ENCODE data around the gene ARSI. TPM values are rescaled to one million over a fixed set of nuclear protein-coding genes. Genes with fewer than 3 reads are reported as not detected.
"Not testable (repeated sequence)": the region's sequence is repeated elsewhere in the genome, so short reads cannot be mapped to it uniquely, and the experiment has no call there.

ARSI gene
- total RNA-seq, 2 donors from 2014 or later = 0.26 TPM; not detected in 1

DNA sequence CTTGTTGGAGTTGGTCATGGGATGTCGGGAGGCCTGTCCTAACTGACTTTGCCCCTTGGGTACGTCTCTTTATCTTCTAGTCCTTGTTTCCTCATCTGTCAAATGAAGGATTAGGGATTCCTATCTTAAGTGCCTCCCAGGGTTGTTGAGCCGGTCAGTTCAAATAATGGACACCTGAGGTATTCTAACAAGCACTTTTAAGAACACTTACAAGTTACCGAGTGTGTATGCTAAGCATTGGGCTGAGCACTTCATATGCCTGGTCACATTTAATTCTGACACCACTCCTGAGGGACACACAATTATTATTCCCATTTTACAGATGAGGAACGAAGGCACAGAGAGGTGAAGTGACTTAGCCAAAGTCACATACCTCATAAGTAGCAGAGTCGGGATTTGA is 50.2 kb downstream of the ARSI start:
- Histone ChIP-seq H3K9me3 (no peaks in the 10 kb centered on the region), H3K36me3 (replicated peaks in 1 of 2; ENCODE audit: insufficient read depth in 1 of 2, low read depth in 2 of 2) (no peaks in the 10 kb centered on the region), H3K4me1 (no peaks in the 10 kb centered on the region), H3K4me3 (no peak overlapping the region), H3K27me3 (no peaks in the 10 kb centered on the region), H3K27ac (no peak overlapping the region)
- DNase-seq (no peak), ATAC-seq (no peak)
- intact Hi-C loops (cut with DNase I) = no loop called here
- 90% methylated on average over 6 of the region's 6 CpGs for WGBS, 2 donors
- TF ChIP-seq, protein P1, sequence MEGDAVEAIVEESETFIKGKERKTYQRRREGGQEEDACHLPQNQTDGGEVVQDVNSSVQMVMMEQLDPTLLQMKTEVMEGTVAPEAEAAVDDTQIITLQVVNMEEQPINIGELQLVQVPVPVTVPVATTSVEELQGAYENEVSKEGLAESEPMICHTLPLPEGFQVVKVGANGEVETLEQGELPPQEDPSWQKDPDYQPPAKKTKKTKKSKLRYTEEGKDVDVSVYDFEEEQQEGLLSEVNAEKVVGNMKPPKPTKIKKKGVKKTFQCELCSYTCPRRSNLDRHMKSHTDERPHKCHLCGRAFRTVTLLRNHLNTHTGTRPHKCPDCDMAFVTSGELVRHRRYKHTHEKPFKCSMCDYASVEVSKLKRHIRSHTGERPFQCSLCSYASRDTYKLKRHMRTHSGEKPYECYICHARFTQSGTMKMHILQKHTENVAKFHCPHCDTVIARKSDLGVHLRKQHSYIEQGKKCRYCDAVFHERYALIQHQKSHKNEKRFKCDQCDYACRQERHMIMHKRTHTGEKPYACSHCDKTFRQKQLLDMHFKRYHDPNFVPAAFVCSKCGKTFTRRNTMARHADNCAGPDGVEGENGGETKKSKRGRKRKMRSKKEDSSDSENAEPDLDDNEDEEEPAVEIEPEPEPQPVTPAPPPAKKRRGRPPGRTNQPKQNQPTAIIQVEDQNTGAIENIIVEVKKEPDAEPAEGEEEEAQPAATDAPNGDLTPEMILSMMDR (IDR thresholded peaks at IDR 0.05) = no peak
- no peak for TF ChIP-seq POLR2A (IDR thresholded peaks at IDR 0.05)

DNA sequence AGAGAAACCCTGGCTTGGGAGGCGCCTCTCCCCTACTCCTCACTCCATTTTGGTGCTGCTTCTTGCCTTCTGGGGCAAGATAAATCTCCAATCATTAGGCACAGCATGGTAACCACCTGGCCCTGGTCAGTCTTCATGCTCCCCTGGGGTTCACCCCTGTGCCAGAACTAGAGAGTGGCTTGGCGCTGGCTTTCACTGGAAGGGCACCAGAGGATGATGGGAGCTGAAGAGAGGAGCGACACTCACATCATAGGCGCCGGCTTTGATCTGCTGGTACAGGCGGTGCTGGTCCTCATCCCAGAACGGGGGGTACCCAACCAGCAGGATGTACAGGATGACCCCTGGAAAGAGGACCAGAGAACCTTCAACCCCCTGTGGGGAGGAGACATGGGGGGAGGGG is 51.2 kb downstream of the ARSI start:
- DNase-seq (no peak), ATAC-seq (no peak)
- Histone ChIP-seq H3K36me3 (replicated peaks in 1 of 2; ENCODE audit: insufficient read depth in 1 of 2, low read depth in 2 of 2) (no peaks in the 10 kb centered on the region), H3K27ac (no peak overlapping the region), H3K27me3 (no peaks in the 10 kb centered on the region), H3K4me3 (no peak overlapping the region), H3K4me1 (no peaks in the 10 kb centered on the region), H3K9me3 (no peaks in the 10 kb centered on the region)
- TF ChIP-seq POLR2A (IDR thresholded peaks at IDR 0.05) = no peak
- TF ChIP-seq, protein P1 (IDR thresholded peaks at IDR 0.05) = no peak
- WGBS, 2 donors = 88 to 92% methylated on average over 7 of the region's 7 CpGs
- intact Hi-C loops (cut with DNase I) = no loop called here

DNA sequence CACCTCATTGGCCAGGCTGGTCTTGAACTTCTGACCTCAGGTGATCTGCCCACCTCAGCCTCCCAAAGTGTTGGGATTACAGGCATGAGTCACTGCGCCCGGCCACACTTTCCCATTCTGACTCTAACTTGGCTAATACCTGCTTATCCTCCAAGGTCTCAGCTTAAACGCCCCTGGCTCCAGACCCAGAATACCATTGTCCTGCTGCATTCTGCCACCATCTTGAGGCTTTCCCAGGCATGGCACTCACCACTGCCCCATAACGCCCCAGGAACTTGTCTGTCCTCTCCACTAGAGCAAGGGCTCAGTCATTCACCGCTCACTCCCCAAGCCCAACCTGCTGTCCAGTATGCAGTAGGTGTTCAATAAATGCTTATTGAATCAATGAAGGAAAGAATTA is 53.0 kb downstream of the ARSI start:
- no peak overlapping the region for H3K27ac ChIP-seq
- no peak for DNase-seq
- ATAC-seq = no peak
- H3K9me3 ChIP-seq = no peaks in the 10 kb centered on the region
- no peak for TF ChIP-seq POLR2A (IDR thresholded peaks at IDR 0.05)
- TF ChIP-seq, protein P1 (IDR thresholded peaks at IDR 0.05) = no peak
- H3K4me3 ChIP-seq = no peak overlapping the region
- H3K27me3 ChIP-seq = no peaks in the 10 kb centered on the region
- WGBS, 2 donors = 80 to 81% methylated on average over 5 of the region's 5 CpGs
- no peaks in the 10 kb centered on the region for H3K4me1 ChIP-seq
- intact Hi-C loops (cut with DNase I) = no loop called here
- no peaks in the 10 kb centered on the region for H3K36me3 ChIP-seq (replicated peaks in 1 of 2; ENCODE audit: insufficient read depth in 1 of 2, low read depth in 2 of 2)

DNA sequence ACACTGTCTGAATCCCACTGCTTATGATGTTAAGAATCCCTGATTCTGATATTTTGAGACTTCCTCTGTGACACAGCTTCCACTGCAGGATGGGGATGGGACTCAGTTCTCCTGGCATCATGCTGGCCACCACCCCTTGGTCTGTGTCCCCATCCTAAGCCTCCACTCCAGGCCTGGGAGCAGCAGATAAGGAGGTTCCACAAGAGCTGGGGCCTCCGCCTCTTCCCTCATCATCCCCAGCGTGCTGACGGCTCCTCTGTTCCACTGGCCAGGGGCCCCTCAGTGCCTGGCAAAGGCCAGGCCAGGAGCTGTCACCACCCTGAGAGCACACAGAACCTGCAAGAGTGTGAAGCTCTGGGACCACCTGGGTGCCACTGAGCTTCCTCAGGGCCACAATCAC is 53.8 kb downstream of the ARSI start:
- Histone ChIP-seq H3K27me3 (no peaks in the 10 kb centered on the region), H3K9me3 (no peaks in the 10 kb centered on the region), H3K4me3 (no peak overlapping the region), H3K36me3 (replicated peaks in 1 of 2; ENCODE audit: insufficient read depth in 1 of 2, low read depth in 2 of 2) (no peaks in the 10 kb centered on the region), H3K27ac (no peak overlapping the region), H3K4me1 (no peaks in the 10 kb centered on the region)
- ATAC-seq (no peak), DNase-seq (no peak)
- TF ChIP-seq POLR2A (IDR thresholded peaks at IDR 0.05) = no peak
- TF ChIP-seq, protein P1 (IDR thresholded peaks at IDR 0.05) = no peak
- WGBS, 2 donors = 87% methylated on average over 3 of the region's 3 CpGs; no CpG with 5 or more reads in 1 of the 2 donors
- intact Hi-C loops (cut with DNase I) = no loop called here

DNA sequence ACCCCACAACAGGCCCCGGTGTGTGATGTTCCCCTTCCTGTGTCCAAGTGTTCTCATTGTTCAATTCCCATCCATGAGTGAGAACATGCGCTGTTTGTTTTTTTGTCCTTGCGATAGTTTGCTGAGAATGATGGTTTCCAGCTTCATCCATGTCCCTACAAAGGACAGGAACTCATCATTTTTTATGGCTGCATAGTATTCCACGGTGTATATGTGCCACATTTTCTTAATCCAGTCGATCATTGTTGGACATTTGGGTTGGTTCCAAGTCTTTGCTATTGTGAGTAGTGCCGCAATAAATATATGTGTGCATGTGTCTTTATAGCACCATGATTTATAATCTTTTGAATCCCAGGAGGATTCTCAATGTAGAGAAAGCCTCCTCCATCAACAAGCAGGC is 54.2 kb downstream of the ARSI start:
- H3K27ac ChIP-seq; H3K9me3 ChIP-seq; ATAC-seq; H3K4me1 ChIP-seq; H3K4me3 ChIP-seq; H3K36me3 ChIP-seq (replicated peaks in 1 of 2; ENCODE audit: insufficient read depth in 1 of 2, low read depth in 2 of 2); intact Hi-C loops (cut with DNase I); H3K27me3 ChIP-seq; DNase-seq: not testable (repeated sequence)
- WGBS, 2 donors = 98% methylated on average over 5 to 6 of the region's 6 CpGs
